GM23338 (cell line): Measurements from ENCODE around the gene ELMO3.

ENCODE experiments used
- CTCF ChIP-seq, 2 experiments: fragments of 200-600 bp in 1 of 2; sonication (generic) in 1 of 2; conservative IDR thresholded peaks; 2 replicates each; pipeline versions ENCODE4 v1.5.1 to v1.6.1; 2016 to 2017; ENCODE audit warnings: antibody characterized with exemption in 2 of 2, low read depth in 2 of 2, mild to moderate bottlenecking in 2 of 2, moderate library complexity in 1 of 2
- REST ChIP-seq: IDR thresholded peaks from one replicate; pipeline ENCODE4 v1.6.1; 2018; ENCODE audit warnings: antibody characterized with exemption; ENCODE audit not compliant: unreplicated experiment

GRCh38 chr16:67150047-67150832 is 48.7 kb upstream of the ELMO3 start:
- peak in 1 of 2 experiments; percentile 75; a peak in 1 of 4 replicates for TF ChIP-seq CTCF (conservative IDR thresholded peaks at IDR 0.05; ENCODE audit: low read depth in 2 of 2)
- TF ChIP-seq REST, result no peak
